Panc1 (cell line): ENCODE measurements around the gene ASXL1.

Source experiments
- POLR2AphosphoS5 ChIP-seq: IDR thresholded peaks from 2 replicates; pipeline ENCODE4 v1.6.1; 2012; ENCODE audit warnings: mild to moderate bottlenecking, low read depth, low read length, moderate library complexity
- SIN3A ChIP-seq: IDR thresholded peaks from 2 replicates; pipeline ENCODE4 v1.6.1; 2012; ENCODE audit warnings: low read depth, mild to moderate bottlenecking, low read length, moderate library complexity, borderline replicate concordance; ENCODE audit not compliant: insufficient read depth
- TF ChIP-seq, protein P1 (sequence below): fragments of 450-650 bp; IDR thresholded peaks from 2 replicates; pipeline ENCODE4 v1.5.1; 2017; ENCODE audit warnings: mild to moderate bottlenecking
- TF ChIP-seq, protein P2 (sequence below), 2 experiments: IDR thresholded peaks; 2 replicates each; pipeline ENCODE4 v1.6.1; 2011 to 2012; ENCODE audit warnings: low read depth in 2 of 2, control low read depth in 1 of 2, low read length in 1 of 2, mild to moderate bottlenecking in 1 of 2, moderate library complexity in 1 of 2; ENCODE audit not compliant: insufficient read depth in 1 of 2

- TF ChIP-seq, protein P1, sequence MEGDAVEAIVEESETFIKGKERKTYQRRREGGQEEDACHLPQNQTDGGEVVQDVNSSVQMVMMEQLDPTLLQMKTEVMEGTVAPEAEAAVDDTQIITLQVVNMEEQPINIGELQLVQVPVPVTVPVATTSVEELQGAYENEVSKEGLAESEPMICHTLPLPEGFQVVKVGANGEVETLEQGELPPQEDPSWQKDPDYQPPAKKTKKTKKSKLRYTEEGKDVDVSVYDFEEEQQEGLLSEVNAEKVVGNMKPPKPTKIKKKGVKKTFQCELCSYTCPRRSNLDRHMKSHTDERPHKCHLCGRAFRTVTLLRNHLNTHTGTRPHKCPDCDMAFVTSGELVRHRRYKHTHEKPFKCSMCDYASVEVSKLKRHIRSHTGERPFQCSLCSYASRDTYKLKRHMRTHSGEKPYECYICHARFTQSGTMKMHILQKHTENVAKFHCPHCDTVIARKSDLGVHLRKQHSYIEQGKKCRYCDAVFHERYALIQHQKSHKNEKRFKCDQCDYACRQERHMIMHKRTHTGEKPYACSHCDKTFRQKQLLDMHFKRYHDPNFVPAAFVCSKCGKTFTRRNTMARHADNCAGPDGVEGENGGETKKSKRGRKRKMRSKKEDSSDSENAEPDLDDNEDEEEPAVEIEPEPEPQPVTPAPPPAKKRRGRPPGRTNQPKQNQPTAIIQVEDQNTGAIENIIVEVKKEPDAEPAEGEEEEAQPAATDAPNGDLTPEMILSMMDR = no peak
- TF ChIP-seq SIN3A (no peak), POLR2AphosphoS5 (no peak)
- TF ChIP-seq, protein P2, sequence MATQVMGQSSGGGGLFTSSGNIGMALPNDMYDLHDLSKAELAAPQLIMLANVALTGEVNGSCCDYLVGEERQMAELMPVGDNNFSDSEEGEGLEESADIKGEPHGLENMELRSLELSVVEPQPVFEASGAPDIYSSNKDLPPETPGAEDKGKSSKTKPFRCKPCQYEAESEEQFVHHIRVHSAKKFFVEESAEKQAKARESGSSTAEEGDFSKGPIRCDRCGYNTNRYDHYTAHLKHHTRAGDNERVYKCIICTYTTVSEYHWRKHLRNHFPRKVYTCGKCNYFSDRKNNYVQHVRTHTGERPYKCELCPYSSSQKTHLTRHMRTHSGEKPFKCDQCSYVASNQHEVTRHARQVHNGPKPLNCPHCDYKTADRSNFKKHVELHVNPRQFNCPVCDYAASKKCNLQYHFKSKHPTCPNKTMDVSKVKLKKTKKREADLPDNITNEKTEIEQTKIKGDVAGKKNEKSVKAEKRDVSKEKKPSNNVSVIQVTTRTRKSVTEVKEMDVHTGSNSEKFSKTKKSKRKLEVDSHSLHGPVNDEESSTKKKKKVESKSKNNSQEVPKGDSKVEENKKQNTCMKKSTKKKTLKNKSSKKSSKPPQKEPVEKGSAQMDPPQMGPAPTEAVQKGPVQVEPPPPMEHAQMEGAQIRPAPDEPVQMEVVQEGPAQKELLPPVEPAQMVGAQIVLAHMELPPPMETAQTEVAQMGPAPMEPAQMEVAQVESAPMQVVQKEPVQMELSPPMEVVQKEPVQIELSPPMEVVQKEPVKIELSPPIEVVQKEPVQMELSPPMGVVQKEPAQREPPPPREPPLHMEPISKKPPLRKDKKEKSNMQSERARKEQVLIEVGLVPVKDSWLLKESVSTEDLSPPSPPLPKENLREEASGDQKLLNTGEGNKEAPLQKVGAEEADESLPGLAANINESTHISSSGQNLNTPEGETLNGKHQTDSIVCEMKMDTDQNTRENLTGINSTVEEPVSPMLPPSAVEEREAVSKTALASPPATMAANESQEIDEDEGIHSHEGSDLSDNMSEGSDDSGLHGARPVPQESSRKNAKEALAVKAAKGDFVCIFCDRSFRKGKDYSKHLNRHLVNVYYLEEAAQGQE (IDR thresholded peaks at IDR 0.05; ENCODE audit: insufficient read depth in 1 of 2, low read depth in 2 of 2, low read length in 1 of 2) = no peak
Observed at GRCh38 chr20:32382102-32382950, 24.2 kb downstream of the ASXL1 start.
